IMR-90 (cell line): ENCODE measurements around the gene OSBPL9. TPM values are rescaled to one million over a fixed set of nuclear protein-coding genes. Genes with fewer than 3 reads are reported as not detected.

Experiments
- ATAC-seq: fragments of 200-7000 bp; cut with Tn5 transposase; 2 replicates; pipeline ENCODE4 v1.9.1; 2020; ENCODE audit warnings: low read depth, mild to moderate bottlenecking, moderate library complexity
- BruUV-seq: library from RNA; stranded (reverse); fragments of 400-500 nt; replicated peaks from 2 replicates; lab custom pipeline; 2021; lab: Mats Ljungman, UMichigan
- CTCF ChIA-PET: fragments of 300-600 bp; formaldehyde crosslinking; extraction: SDS; loops from one replicate; lab custom pipeline; 2021; ENCODE audit warnings: antibody characterized with exemption; lab: Yijun Ruan, JAX
- POLR2A ChIA-PET: fragments of 300-600 bp; sonication (Branson Sonifier 250); formaldehyde crosslinking; loops from one replicate; lab custom pipeline; 2022; ENCODE audit warnings: antibody characterized with exemption; ENCODE audit not compliant: unreplicated experiment; lab: Charles Lee
- DNase-seq: peaks from one replicate; pipeline ENCODE4 v3.0.0; 2013
- H2AFZ ChIP-seq: replicated peaks from 2 replicates; pipeline ENCODE3; 2013; ENCODE audit warnings: low read length, mild to moderate bottlenecking; ENCODE audit not compliant: poor library complexity
- H2AK5ac ChIP-seq: 2 replicates; pipeline ENCODE4 v1.6.1; 2013; ENCODE audit warnings: low read depth, low read length, inconsistent platforms
- H2AK9ac ChIP-seq: replicated peaks from 2 replicates; pipeline ENCODE3; 2013; ENCODE audit warnings: mild to moderate bottlenecking, low read depth, low read length, moderate library complexity; ENCODE audit not compliant: poor library complexity
- H2BK120ac ChIP-seq: 2 replicates; pipeline ENCODE4 v1.6.1; 2013; ENCODE audit warnings: low read depth, low read length, inconsistent platforms
- H2BK15ac ChIP-seq: 3 replicates; pipeline ENCODE4 v1.6.1; 2013; ENCODE audit warnings: low read depth, low read length, inconsistent platforms
- H2BK20ac ChIP-seq: 2 replicates; pipeline ENCODE4 v1.6.1; 2013; ENCODE audit warnings: low read depth, mild to moderate bottlenecking, inconsistent platforms, low read length, moderate library complexity
- H2BK5ac ChIP-seq: 2 replicates; pipeline ENCODE4 v1.6.1; 2013; ENCODE audit warnings: mild to moderate bottlenecking, low read depth, low read length, inconsistent platforms; ENCODE audit not compliant: poor library complexity, severe bottlenecking
- H3K14ac ChIP-seq: replicated peaks from 2 replicates; pipeline ENCODE4 v1.6.1; 2013; ENCODE audit warnings: low read depth, low read length, inconsistent platforms
- H3K18ac ChIP-seq: 2 replicates; pipeline ENCODE4 v1.6.1; 2013; ENCODE audit warnings: low read depth, low read length, control low read depth
- H3K23ac ChIP-seq: 2 replicates; pipeline ENCODE4 v1.6.1; 2013; ENCODE audit warnings: low read depth, low read length, inconsistent platforms
- H3K27ac ChIP-seq: 2 replicates; pipeline ENCODE4 v1.5.1; 2013; ENCODE audit warnings: mild to moderate bottlenecking, control low read depth, low read length; ENCODE audit not compliant: insufficient read depth
- H3K27me3 ChIP-seq: 2 replicates; pipeline ENCODE4 v1.6.1; 2013; ENCODE audit warnings: low read length; ENCODE audit not compliant: control insufficient read depth, insufficient read depth
- H3K36me3 ChIP-seq: 2 replicates; pipeline ENCODE4 v1.6.1; 2013; ENCODE audit warnings: low read length, mixed read lengths; ENCODE audit not compliant: control insufficient read depth, insufficient read depth
- H3K4ac ChIP-seq: 2 replicates; pipeline ENCODE4 v1.6.1; 2013; ENCODE audit warnings: low read depth, low read length, inconsistent platforms
- H3K4me1 ChIP-seq: 2 replicates; pipeline ENCODE4 v1.6.1; 2013; ENCODE audit warnings: low read length, mixed read lengths; ENCODE audit not compliant: control insufficient read depth, insufficient read depth
- H3K4me2 ChIP-seq: 2 replicates; pipeline ENCODE4 v1.6.1; 2013; ENCODE audit warnings: low read depth, mild to moderate bottlenecking, control low read depth, low read length, moderate library complexity
- H3K4me3 ChIP-seq: 2 replicates; pipeline ENCODE4 v1.5.1; 2013; ENCODE audit warnings: low read depth, mild to moderate bottlenecking, control low read depth, low read length, moderate library complexity; ENCODE audit not compliant: insufficient read depth
- H3K56ac ChIP-seq: 2 replicates; pipeline ENCODE4 v1.6.1; 2013; ENCODE audit warnings: low read length, inconsistent platforms; ENCODE audit not compliant: insufficient read depth; ENCODE audit errors: extremely low read depth
- H3K79me1 ChIP-seq, 2 experiments: 2 replicates each; pipeline ENCODE4 v1.6.1; 2013; ENCODE audit warnings: low read length in 2 of 2, inconsistent platforms in 1 of 2, low read depth in 1 of 2
- H3K9ac ChIP-seq: 2 replicates; pipeline ENCODE4 v1.6.1; 2013; ENCODE audit warnings: low read depth, low read length, control low read depth
- H3K9me1 ChIP-seq: 2 replicates; pipeline ENCODE4 v1.6.1; 2013; ENCODE audit warnings: low read length, inconsistent platforms; ENCODE audit not compliant: insufficient read depth
- H3K9me3 ChIP-seq: 2 replicates; pipeline ENCODE4 v1.6.1; 2013; ENCODE audit warnings: low read length; ENCODE audit not compliant: control insufficient read depth, insufficient read depth
- H4K20me1 ChIP-seq: 2 replicates; pipeline ENCODE4 v1.6.1; 2013; ENCODE audit warnings: low read length, inconsistent platforms; ENCODE audit not compliant: insufficient read depth
- H4K5ac ChIP-seq: 2 replicates; pipeline ENCODE4 v1.6.1; 2013; ENCODE audit warnings: mild to moderate bottlenecking, low read depth, low read length, control low read depth
- H4K8ac ChIP-seq, 2 experiments: 2 replicates each; pipeline ENCODE4 v1.6.1; 2013; ENCODE audit warnings: low read depth in 2 of 2, low read length in 2 of 2, control low read depth in 1 of 2, inconsistent platforms in 1 of 2
- H4K91ac ChIP-seq: 2 replicates; pipeline ENCODE4 v1.6.1; 2013; ENCODE audit warnings: low read depth, low read length, inconsistent platforms; ENCODE audit not compliant: insufficient read depth
- CTCF ChIP-seq: conservative IDR thresholded peaks from 2 replicates; pipeline ENCODE4 v1.5.1; 2012; ENCODE audit warnings: mild to moderate bottlenecking, low read depth, low read length, improper control_type of control experiment
- MAZ ChIP-seq: IDR thresholded peaks from 2 replicates; pipeline ENCODE4 v1.6.1; 2012; ENCODE audit warnings: low read depth, mild to moderate bottlenecking, low read length, improper control_type of control experiment, moderate library complexity, borderline replicate concordance
- MXI1 ChIP-seq: IDR thresholded peaks from 2 replicates; pipeline ENCODE4 v1.6.1; 2012; ENCODE audit warnings: low read depth, mild to moderate bottlenecking, low read length, moderate library complexity, borderline replicate concordance
- RAD21 ChIP-seq: IDR thresholded peaks from 2 replicates; pipeline ENCODE4 v1.6.1; 2012; ENCODE audit warnings: low read length, improper control_type of control experiment
- SMC3 ChIP-seq: fragments of 150-350 bp; IDR thresholded peaks from 2 replicates; pipeline ENCODE4 v1.6.1; 2016; ENCODE audit warnings: low read depth, mild to moderate bottlenecking, antibody characterized with exemption, low read length, moderate library complexity
- WGBS, 2 experiments: methylation state at CpG; one replicate each; pipeline versions ENCODE4 v1.1.5 to v1.1.7; 2013; ENCODE audit warnings: missing lambda C conversion rate in 2 of 2; ENCODE audit not compliant: insufficient read length in 1 of 2; ENCODE audit errors: extremely low coverage in 2 of 2; 5-methylcytosine and 5-hydroxymethylcytosine counted together
- dilution Hi-C: fragments of 300-500 bp; cut with HindIII; formaldehyde crosslinking; loops from one replicate; pipeline ENCODE4 v1.14.3; 2018; ENCODE audit warnings: low sequenced_read_pairs; ENCODE audit not compliant: unreplicated experiment
- in situ Hi-C: fragments of 300-500 bp; cut with MboI; formaldehyde crosslinking; loops from 3 replicates; pipeline ENCODE4 v1.14.3; 2019; ENCODE audit warnings: low sequenced_read_pairs, inconsistent platforms, mixed read lengths
- intact Hi-C: fragments of 100-400 bp; cut with micrococcal nuclease; formaldehyde crosslinking; loops from 2 replicates; pipeline ENCODE4 v1.10.0; 2022
- polyA plus RNA-seq, 3 experiments: library from polyadenylated mRNA; depleted of rRNA; stranded (reverse); fragments of >200 nt; gene quantifications; 2 replicates each; pipeline ENCODE4 v1.2.3, GENCODE V29; 2012; ENCODE audit warnings: low replicate concordance in 1 of 3
- total RNA-seq: library from RNA; depleted of rRNA; stranded (reverse); fragments of >200 nt; gene quantifications from 2 replicates; pipeline ENCODE4 v1.2.3, GENCODE V29; 2012

The OSBPL9 gene
- total and polyA plus RNA-seq, 2 of the 4 experiments (the other 2 are of a cell fraction), result 51.4 to 127 TPM

DNA sequence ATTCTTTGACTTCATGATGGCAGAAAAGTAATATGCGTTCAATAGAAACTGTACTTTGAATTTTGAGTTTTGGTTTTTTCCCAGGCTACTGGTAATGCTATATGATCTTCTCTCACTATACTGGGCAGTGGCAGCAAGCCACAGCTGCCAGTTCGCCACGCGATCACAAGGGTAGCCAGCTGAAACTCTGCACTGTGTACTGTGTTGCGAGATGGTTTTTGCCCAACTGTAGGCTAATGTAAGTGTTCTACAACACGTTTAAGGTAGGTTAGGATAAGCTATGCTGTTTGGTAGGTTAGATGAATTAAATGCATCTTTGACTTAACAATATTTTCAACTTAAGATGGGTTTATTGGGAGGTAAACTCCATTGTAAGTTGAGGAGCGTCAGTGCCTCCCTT is 138.5 kb downstream of the OSBPL9 start:
- Histone ChIP-seq H3K79me1 (peaks cover 7 to 8% of the 10 kb centered on the region in 2 experiments; a peak in 2 of 4 replicates), H3K56ac (no peak overlapping the region), H2AK9ac (no peak overlapping the region), H4K91ac (no peak overlapping the region), H3K4me1 (no peaks in the 10 kb centered on the region), H3K4ac (no peak overlapping the region), H4K5ac (no peak overlapping the region), H2BK5ac (no peak overlapping the region), H4K20me1 (no peaks in the 10 kb centered on the region), H3K27ac (no peak overlapping the region), H3K18ac (no peak overlapping the region), H2AK5ac (no peak overlapping the region), H4K8ac (no peak overlapping the region), H3K9me1 (no peaks in the 10 kb centered on the region), H2AFZ (no peak overlapping the region), H3K36me3 (peaks cover 13% of the 10 kb centered on the region), H3K23ac (no peak overlapping the region), H2BK15ac (no peak overlapping the region), H3K9me3 (peaks cover 3% of the 10 kb centered on the region), H3K14ac (no peak overlapping the region), H3K27me3 (no peaks in the 10 kb centered on the region), H3K4me2 (no peak overlapping the region), H2BK120ac (no peak overlapping the region), H2BK20ac (no peak overlapping the region), H3K9ac (no peak overlapping the region), H3K4me3 (no peak overlapping the region)
- no peak for DNase-seq
- TF ChIP-seq MXI1 (no peak), CTCF (no peak), RAD21 (no peak), SMC3 (no peak), MAZ (no peak)
- in situ Hi-C loops, result no loop called here
- no TSS peak for BruUV-seq
- POLR2A ChIA-PET, result no interaction called here
- CTCF ChIA-PET, result no interaction called here
- intact Hi-C loops, result no loop called here
- no CpG with 5 or more reads among the region's 7 CpGs for WGBS, 2 experiments
- no peak for ATAC-seq
- dilution Hi-C loops, result no loop called here
